ENCODE data around the gene LSM3. TPM values are rescaled to one million over a fixed set of nuclear protein-coding genes. Genes with fewer than 3 reads are reported as not detected.
A peak's percentile ranks its signal among the peaks of the same experiment; 100 is the strongest.

Gene LSM3
- 12.4 and 15.6 TPM in 2 replicates for total RNA-seq (2014; rRNA removed; shearing (Covaris generic))
- total RNA-seq (2022), result 21.0 and 21.9 TPM in 2 replicates
- percentile 89 among the genes with signal in this experiment for Bru-seq, nascent RNA
- BruChase-seq, experiment 1, labeled RNA remaining after a 6-hour chase, result percentile 86 among the genes with signal in this experiment
- BruChase-seq, experiment 2, labeled RNA remaining after a 2-hour chase, result percentile 75 among the genes with signal in this experiment
- long read RNA-seq, transcript LSM3-201 (4 exons, 3,815 nt), result major isoform, 197 of 206 reads
- long read RNA-seq, partial matches to known transcripts, result 8 of 206 reads
- long read RNA-seq, other reads (novel, unspliced or antisense), result 1 of 206 reads

GRCh38 chr3:14178247-14179113, at the start of gene LSM3, which contains the start of gene XPC:
TSS of gene LSM3 (plus strand) at chr3:14178817. CDS start at chr3:14178861, 44 bp downstream.
TSS of gene XPC (minus strand) at chr3:14178601. CDS start at chr3:14178568, 33 bp downstream.
- H3K79me2 ChIP-seq (ENCODE audit: insufficient read depth, low read depth, low read length), result peaks cover 94% of the 10 kb centered on the region
- peak within 1 kb of the TSS; percentile 52 for H3K27ac ChIP-seq (ENCODE audit: low read depth, low read length, poor library complexity, severe bottlenecking)
- BruUV-seq (replicated peaks), result no TSS peak
- ChIA-PET CTCF (ENCODE audit: unreplicated experiment) (interaction anchor here (1.0 to 1.4 kb wide), 3 partner anchors 11 to 56 kb away, joined by 3 to 4 read pairs (median 3); no protein-coding TSS in a partner anchor), POLR2A (interaction anchor here (0.9 to 2.2 kb wide), 8 partner anchors 8 to 473 kb away, joined by 3 to 20 read pairs (median 4); partner anchors contain the start of genes CCDC174, CHCHD4 and TMEM43)
- H4K20me1 ChIP-seq (ENCODE audit: insufficient read depth, low read length), result peaks cover 16% of the 10 kb centered on the region; the same call in 1 of the 2 replicates
- no peaks in the 10 kb centered on the region for H3K9me2 ChIP-seq (ENCODE audit: insufficient read depth, low read length)
- peaks cover 26% of the 10 kb centered on the region for H3K36me3 ChIP-seq (ENCODE audit: insufficient read depth, low read length)
- peak; percentile 99 for DNase-seq (ENCODE audit: low spot score)
- peaks cover 53% of the 10 kb centered on the region for H3K4me1 ChIP-seq (ENCODE audit: insufficient read depth, low read length, poor library complexity, severe bottlenecking)
- H3K4me2 ChIP-seq (ENCODE audit: low read length), result peak within 1 kb of the TSS; percentile 84
- no peaks in the 10 kb centered on the region for H3K9me3 ChIP-seq (ENCODE audit: low read length)
- intact Hi-C loops (cut with micrococcal nuclease; ENCODE audit: unreplicated experiment), result loop anchor here (1.0 to 5.0 kb wide), 2 partner anchors 54 to 769 kb away; partner anchors contain the start of genes CHCHD4 and NR2C2
- peak within 1 kb of the TSS; percentile 90 for H2AFZ ChIP-seq (ENCODE audit: low read length)
- TF ChIP-seq EZH2phosphoT487 (IDR thresholded peaks at IDR 0.05; ENCODE audit: borderline replicate concordance, low read depth, low read length), result no peak
- TF ChIP-seq, protein P1, sequence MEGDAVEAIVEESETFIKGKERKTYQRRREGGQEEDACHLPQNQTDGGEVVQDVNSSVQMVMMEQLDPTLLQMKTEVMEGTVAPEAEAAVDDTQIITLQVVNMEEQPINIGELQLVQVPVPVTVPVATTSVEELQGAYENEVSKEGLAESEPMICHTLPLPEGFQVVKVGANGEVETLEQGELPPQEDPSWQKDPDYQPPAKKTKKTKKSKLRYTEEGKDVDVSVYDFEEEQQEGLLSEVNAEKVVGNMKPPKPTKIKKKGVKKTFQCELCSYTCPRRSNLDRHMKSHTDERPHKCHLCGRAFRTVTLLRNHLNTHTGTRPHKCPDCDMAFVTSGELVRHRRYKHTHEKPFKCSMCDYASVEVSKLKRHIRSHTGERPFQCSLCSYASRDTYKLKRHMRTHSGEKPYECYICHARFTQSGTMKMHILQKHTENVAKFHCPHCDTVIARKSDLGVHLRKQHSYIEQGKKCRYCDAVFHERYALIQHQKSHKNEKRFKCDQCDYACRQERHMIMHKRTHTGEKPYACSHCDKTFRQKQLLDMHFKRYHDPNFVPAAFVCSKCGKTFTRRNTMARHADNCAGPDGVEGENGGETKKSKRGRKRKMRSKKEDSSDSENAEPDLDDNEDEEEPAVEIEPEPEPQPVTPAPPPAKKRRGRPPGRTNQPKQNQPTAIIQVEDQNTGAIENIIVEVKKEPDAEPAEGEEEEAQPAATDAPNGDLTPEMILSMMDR (conservative IDR thresholded peaks at IDR 0.05; ENCODE audit: low read length), result no peak
- peak within 1 kb of the TSS; percentile 91 for H3K4me3 ChIP-seq (ENCODE audit: low read depth, low read length, poor library complexity, severe bottlenecking)

DNA sequence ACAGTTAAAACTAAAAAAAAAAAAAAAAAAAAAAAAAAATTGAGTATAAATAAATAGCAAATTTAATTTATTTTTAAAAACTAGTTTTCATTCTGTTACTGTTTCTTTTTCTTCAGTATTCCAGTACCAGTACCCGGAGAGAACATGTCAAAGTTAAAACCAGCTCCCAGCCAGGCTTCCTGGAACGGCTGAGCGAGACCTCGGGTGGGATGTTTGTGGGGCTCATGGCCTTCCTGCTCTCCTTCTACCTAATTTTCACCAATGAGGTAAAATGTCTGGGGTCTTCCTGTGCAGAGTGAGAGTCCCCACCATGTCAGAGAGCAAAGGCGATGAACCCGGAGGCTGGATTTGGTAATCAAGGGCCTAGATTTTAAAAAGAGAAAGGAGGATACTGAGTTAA, 49.3 kb upstream of the LSM3 start:
- CTCF ChIA-PET (ENCODE audit: unreplicated experiment), result no interaction called here
- H3K9me3 ChIP-seq (ENCODE audit: low read length), result no peaks in the 10 kb centered on the region
- H4K20me1 ChIP-seq (ENCODE audit: insufficient read depth, low read length), result no peaks in the 10 kb centered on the region
- POLR2A ChIA-PET, result no interaction called here
- peaks cover 58% of the 10 kb centered on the region for H3K36me3 ChIP-seq (ENCODE audit: insufficient read depth, low read length)
- DNase-seq (ENCODE audit: low spot score), result no peak
- no peak overlapping the region for H3K4me3 ChIP-seq (ENCODE audit: low read depth, low read length, poor library complexity, severe bottlenecking)
- intact Hi-C loops (cut with micrococcal nuclease; ENCODE audit: unreplicated experiment), result loop anchor here (10.0 kb wide), 1 partner anchor 794 kb away; no protein-coding TSS in a partner anchor
- H3K27ac ChIP-seq (ENCODE audit: low read depth, low read length, poor library complexity, severe bottlenecking), result no peak overlapping the region
- peaks cover 13% of the 10 kb centered on the region for H3K4me1 ChIP-seq (ENCODE audit: insufficient read depth, low read length, poor library complexity, severe bottlenecking)
- H2AFZ ChIP-seq (ENCODE audit: low read length), result no peak overlapping the region
- BruUV-seq (replicated peaks), result no TSS peak
- no peak for TF ChIP-seq EZH2phosphoT487 (IDR thresholded peaks at IDR 0.05; ENCODE audit: borderline replicate concordance, low read depth, low read length)
- TF ChIP-seq, protein P1 (conservative IDR thresholded peaks at IDR 0.05; ENCODE audit: low read length), result no peak
- H3K79me2 ChIP-seq (ENCODE audit: insufficient read depth, low read depth, low read length), result peaks cover 20% of the 10 kb centered on the region; the same call in 1 of the 2 replicates
- no peaks in the 10 kb centered on the region for H3K9me2 ChIP-seq (ENCODE audit: insufficient read depth, low read length)
- no peak overlapping the region for H3K4me2 ChIP-seq (ENCODE audit: low read length)
